BJ (cell line): ENCODE results near the gene TP53BP1. TPM values are rescaled to one million over a fixed set of nuclear protein-coding genes. Genes with fewer than 3 reads are reported as not detected.

Source experiments
- CTCF ChIA-PET: fragments of 350-600 bp; formaldehyde crosslinking; extraction: SDS; loops from one replicate; lab custom pipeline; 2021; ENCODE audit warnings: antibody characterized with exemption, inconsistent platforms; lab: Yijun Ruan, JAX
- POLR2A ChIA-PET: fragments of 300-600 bp; sonication (Branson Sonifier 250); formaldehyde crosslinking; extraction: SDS; loops from one replicate; lab custom pipeline; 2021; ENCODE audit warnings: antibody characterized with exemption; lab: Charles Lee
- DNase-seq: peaks from one replicate; pipeline ENCODE4 v3.0.0-alpha.2; 2011; ENCODE audit warnings: low read depth
- H3K27me3 ChIP-seq: 2 replicates; pipeline ENCODE4 v1.6.0; 2011; ENCODE audit warnings: low read length; ENCODE audit not compliant: control insufficient read depth, insufficient read depth
- H3K36me3 ChIP-seq: 2 replicates; pipeline ENCODE4 v1.5.1; 2011; ENCODE audit warnings: low read length; ENCODE audit not compliant: control insufficient read depth, insufficient read depth
- H3K4me3 ChIP-seq: 2 replicates; pipeline ENCODE4 v1.5.1; 2011; ENCODE audit warnings: low read depth, mild to moderate bottlenecking, control low read depth, low read length
- polyA plus RNA-seq: library from polyadenylated mRNA; depleted of rRNA; stranded (reverse); fragments of >200 nt; gene quantifications from 2 replicates; pipeline ENCODE4 v1.2.3, GENCODE V29; 2011
- TF ChIP-seq, protein P1 (sequence below): IDR thresholded peaks from 2 replicates; pipeline ENCODE4 v1.5.1; 2011; ENCODE audit warnings: low read depth, mild to moderate bottlenecking, control low read depth, inconsistent platforms, low read length, moderate library complexity; ENCODE audit not compliant: insufficient read depth

TP53BP1 gene
- polyA plus RNA-seq, 1 experiment: 48.3 TPM

DNA sequence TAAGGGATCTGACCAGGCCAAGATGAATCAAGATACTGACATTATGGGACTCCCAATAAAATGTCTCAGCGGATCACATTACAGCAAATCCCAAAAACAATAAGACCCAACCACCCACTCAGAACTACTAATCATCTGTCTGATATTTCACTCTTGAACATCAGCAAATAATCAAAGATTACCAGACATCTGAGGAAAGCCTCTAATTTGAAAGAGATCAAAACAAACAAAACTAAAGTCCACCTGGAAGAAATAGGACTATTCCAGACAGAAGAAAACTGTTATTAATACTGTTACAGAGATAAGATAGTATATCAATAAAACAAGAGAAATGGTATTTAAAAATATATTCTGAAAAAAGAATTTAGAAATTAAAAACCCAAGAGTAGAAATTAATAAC, 29.0 kb downstream of the TP53BP1 start:
- DNase-seq: no peak
- POLR2A ChIA-PET: no interaction called here
- H3K4me3 ChIP-seq: no peak overlapping the region
- TF ChIP-seq, protein P1, sequence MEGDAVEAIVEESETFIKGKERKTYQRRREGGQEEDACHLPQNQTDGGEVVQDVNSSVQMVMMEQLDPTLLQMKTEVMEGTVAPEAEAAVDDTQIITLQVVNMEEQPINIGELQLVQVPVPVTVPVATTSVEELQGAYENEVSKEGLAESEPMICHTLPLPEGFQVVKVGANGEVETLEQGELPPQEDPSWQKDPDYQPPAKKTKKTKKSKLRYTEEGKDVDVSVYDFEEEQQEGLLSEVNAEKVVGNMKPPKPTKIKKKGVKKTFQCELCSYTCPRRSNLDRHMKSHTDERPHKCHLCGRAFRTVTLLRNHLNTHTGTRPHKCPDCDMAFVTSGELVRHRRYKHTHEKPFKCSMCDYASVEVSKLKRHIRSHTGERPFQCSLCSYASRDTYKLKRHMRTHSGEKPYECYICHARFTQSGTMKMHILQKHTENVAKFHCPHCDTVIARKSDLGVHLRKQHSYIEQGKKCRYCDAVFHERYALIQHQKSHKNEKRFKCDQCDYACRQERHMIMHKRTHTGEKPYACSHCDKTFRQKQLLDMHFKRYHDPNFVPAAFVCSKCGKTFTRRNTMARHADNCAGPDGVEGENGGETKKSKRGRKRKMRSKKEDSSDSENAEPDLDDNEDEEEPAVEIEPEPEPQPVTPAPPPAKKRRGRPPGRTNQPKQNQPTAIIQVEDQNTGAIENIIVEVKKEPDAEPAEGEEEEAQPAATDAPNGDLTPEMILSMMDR: no peak
- CTCF ChIA-PET: no interaction called here
- peaks cover 6% of the 10 kb centered on the region for H3K36me3 ChIP-seq
- no peaks in the 10 kb centered on the region for H3K27me3 ChIP-seq

DNA sequence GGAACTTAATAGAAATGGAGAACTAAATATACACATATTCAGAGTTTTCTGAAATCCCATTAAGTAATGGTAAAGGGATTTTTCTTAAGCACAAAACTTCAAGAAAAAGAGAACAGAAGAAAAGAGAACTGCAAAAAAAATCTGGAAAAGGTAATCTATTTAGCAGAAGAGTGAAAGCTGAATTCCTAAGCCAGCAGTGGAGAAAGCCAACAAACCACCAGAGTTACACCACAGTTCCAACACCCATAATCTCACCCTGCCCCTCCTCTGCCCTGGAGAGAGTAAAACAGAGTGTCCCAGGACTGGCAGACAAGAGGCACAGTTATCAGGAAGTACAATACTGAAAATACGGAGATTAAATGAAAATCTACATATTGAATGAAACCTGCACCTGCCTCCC, 29.4 kb downstream of the TP53BP1 start:
- no peak for DNase-seq
- POLR2A ChIA-PET: no interaction called here
- TF ChIP-seq, protein P1: no peak
- Histone ChIP-seq H3K27me3 (no peaks in the 10 kb centered on the region), H3K36me3 (peaks cover 8% of the 10 kb centered on the region), H3K4me3 (no peak overlapping the region)
- CTCF ChIA-PET: no interaction called here

DNA sequence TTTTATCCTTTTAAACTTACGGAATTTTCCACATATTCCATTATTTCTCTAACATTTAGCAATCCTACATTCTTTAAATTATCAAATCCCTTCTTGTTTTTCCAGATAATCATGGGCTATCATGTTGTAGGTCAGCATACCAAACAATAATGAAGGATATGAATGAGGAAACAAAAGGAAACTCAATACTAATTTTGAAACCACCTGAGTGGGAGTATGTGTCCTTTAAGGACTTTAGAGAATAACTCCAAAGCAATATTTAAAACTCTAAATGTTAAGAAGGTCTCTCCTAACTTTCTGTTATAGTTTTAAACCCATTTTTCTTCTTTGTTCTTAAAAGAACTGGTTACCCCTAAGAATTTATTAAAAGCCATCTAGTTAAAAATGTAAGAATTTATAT, 43.0 kb downstream of the TP53BP1 start:
- TF ChIP-seq, protein P1: no peak
- peaks cover 2% of the 10 kb centered on the region; the same call in 1 of the 2 replicates for H3K36me3 ChIP-seq

DNA sequence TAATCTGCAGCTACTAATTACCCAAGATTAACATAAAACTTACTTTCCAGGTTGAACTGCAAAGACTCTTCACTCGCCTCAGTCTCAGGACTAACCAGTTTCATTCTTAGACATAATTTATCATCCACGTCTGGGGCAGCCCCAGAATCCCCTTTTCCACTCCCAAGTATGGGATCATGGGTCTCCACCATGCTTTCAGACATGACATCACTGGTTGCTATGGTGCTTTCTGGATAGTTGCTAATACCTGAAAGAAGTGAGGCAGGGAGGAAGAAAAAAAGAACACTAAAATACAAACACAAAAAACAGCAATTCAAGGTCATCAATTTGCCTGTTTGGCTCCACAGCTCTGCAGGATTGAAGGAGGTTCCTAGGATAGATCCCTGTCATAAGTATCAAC, 46.6 kb downstream of the TP53BP1 start:
- ChIA-PET POLR2A (no interaction called here), CTCF (no interaction called here)
- DNase-seq: no peak
- H3K36me3 ChIP-seq: peaks cover 5% of the 10 kb centered on the region; the same call in 1 of the 2 replicates
- no peak overlapping the region for H3K4me3 ChIP-seq
- TF ChIP-seq, protein P1: no peak
- H3K27me3 ChIP-seq: no peaks in the 10 kb centered on the region

More for the DNA sequence above, 43.0 kb downstream of the TP53BP1 start:
- ChIA-PET CTCF (interaction anchor here (0.8 kb wide), 1 partner anchor 422 kb away, joined by 3 read pairs; no protein-coding TSS in a partner anchor), POLR2A (no interaction called here)
- no peaks in the 10 kb centered on the region for H3K27me3 ChIP-seq
- H3K4me3 ChIP-seq: no peak overlapping the region
- no peak for DNase-seq

DNA sequence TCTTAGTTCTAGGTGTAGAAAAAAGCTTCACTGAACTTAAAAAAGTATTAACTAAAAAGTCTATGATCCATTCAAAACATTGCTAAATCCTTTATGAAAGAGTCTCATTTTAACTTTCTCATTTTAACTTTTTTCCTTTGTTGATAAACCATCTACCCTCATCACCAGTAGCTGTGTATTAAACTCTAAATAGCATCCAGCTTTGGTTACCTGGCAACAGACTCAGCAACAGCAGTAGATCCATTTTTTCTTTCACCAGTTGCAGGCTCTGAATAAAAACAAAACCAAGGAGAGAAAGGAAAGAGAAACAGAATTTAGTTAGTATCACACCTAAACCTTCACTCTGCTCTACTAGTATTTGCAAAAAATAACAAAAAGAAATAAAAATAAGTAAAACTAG, 51.6 kb downstream of the TP53BP1 start:
- ChIA-PET POLR2A (no interaction called here), CTCF (interaction anchor here (0.6 to 2.1 kb wide), 12 partner anchors 13 to 324 kb away, joined by 3 to 32 read pairs (median 4); partner anchors contain the start of gene MAP1A)
- H3K36me3 ChIP-seq: peaks cover 12% of the 10 kb centered on the region
- no peaks in the 10 kb centered on the region for H3K27me3 ChIP-seq
- DNase-seq: no peak
- TF ChIP-seq, protein P1: no peak
- H3K4me3 ChIP-seq: no peak overlapping the region
